Urothelium cell line (cell line): ENCODE data around the gene TUBB4A.

ENCODE experiments used
- DNase-seq: peaks from one replicate; pipeline ENCODE4 v3.0.0; 2011; ENCODE audit warnings: low spot score, mixed read lengths
- FAIRE-seq: peaks from 2 replicates; lab custom pipeline; 2011; peaks lifted over from hg19 to GRCh38; lab: Jason Lieb, UNC

Gene TUBB4A

GRCh38 chr19:6472713-6473112, 29.4 kb downstream of the TUBB4A start:
- FAIRE-seq (no peak), DNase-seq (no peak)

DNA sequence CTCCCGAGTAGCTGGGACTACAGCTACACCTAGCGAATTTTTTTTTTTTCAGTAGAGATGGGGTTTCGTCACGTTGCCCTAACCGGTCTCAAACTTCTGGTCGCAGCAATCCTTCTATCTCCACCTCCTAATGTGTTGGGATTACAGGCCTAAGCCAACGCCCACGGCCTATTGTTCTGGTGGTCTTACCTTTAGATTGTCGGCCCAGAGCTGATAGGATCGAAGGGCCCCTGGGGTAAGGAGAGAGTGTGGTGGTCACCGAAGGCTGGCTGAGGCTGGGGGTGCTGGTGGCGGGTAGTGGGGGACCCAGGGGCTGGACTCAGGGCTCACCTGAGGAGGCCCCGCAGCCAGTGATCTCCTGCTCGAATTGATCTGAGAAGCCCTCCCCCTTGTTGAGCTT, 31.0 kb downstream of the TUBB4A start:
- FAIRE-seq, result no peak
- no peak for DNase-seq

- DNase-seq (no peak), FAIRE-seq (no peak)
These were observed 31.9 kb downstream of the TUBB4A start for GRCh38 chr19:6470173-6470572.

- no peak for DNase-seq
These were observed 34.7 kb downstream of the TUBB4A start for GRCh38 chr19:6467384-6467783.

GRCh38 chr19:6466526-6467248, 35.4 kb downstream of the TUBB4A start:
- DNase-seq (no peak), FAIRE-seq (no peak)

More at GRCh38 chr19:6467384-6467783, 34.7 kb downstream of the TUBB4A start:
- FAIRE-seq, result no peak

- no peak for FAIRE-seq
- DNase-seq, result no peak
These were observed 36.4 kb downstream of the TUBB4A start for GRCh38 chr19:6465663-6466062.

- DNase-seq (no peak), FAIRE-seq (no peak)
These were observed 37.1 kb downstream of the TUBB4A start for GRCh38 chr19:6465006-6465405.

DNA sequence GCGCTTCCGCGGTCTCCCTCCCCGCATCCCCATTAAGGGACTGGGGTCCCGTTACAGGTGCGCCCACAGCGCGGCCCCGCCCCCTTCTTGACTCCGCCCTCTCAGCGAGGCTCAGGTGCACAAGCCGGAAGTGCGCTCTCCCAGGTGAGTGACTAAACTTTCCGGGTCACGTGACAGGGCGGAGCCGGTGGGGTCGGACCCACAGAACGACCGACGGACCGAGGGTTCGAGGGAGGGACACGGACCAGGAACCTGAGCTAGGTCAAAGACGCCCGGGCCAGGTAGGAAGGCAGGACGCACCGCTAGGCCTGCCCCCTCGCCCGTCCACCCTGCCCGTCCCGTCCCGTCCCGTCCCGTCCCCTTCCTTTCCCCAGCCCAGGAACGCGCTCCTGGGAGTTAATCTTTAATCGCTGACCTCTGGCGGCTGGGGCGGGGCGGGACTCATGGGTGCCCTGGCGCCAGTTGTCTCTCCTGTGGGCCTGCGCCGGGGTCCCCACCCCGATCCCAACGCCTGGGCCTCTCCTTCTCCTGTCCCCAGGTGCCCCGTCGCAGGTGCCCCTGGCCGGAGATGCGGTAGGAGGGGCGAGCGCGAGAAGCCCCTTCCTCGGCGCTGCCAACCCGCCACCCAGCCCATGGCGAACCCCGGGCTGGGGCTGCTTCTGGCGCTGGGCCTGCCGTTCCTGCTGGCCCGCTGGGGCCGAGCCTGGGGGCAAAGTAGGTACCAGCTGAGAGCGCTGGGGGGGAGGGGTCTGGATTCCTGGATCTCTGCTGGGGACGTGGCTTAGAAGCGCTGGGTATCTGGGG, 37.8 kb downstream of the TUBB4A start, which contains the start of gene CRB3:
TSS of gene CRB3 (plus strand) at position 202 of the 804 bp plus-strand sequence. CDS start at position 633, 431 bp downstream.
- no peak for FAIRE-seq
- DNase-seq, result no peak

- FAIRE-seq, result no peak
- DNase-seq, result peak; percentile 94
These were observed 41.8 kb downstream of the TUBB4A start for GRCh38 chr19:6460099-6460884.

DNA sequence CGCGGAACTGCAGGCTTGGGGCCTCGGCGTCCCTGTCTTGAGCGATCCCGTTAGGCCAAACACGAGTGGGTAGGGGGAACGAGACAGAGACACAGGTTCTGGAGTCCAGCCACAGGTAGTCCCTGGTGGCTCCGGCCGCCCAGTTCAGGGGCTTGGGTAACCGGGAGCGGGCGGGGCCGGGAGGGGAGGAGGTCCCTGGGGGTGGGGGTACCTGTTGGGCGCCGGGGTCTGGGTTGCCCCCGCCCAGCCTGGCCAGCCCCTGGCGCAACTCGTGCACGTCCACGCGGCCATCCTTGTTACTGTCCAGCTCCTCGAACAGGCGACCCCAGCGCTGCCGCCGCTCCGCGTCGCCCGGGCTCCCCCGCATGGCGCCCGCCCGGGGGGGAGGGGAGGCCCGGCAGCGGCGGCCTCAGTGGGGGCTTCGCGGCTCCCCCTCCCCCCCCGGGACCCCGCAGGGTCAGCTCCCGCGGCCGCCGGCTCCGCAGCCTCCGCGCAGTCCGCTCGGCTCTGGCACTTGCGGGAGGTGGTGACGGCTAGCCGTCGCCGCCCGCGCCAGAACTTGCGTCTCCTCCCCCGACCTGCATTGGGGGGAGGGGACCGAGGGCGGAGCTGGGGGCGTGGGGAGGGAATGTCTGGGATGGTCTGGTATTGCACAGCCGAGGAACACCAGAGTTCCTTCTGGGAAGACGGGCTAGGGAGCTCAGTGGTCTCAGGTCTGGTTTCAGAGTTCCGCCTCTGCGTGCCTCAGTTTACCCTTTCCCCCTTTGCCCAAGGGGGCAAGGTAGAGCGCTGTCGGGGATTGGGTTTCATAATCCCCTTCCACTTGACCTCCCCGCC, 42.6 kb downstream of the TUBB4A start, which contains the start of gene SLC25A23:
TSS of gene SLC25A23 (minus strand) at position 531 of the 837 bp plus-strand sequence. CDS start at position 367, 164 bp downstream.
- peak; percentile 79 for DNase-seq
- peak; percentile 9 for FAIRE-seq

DNA sequence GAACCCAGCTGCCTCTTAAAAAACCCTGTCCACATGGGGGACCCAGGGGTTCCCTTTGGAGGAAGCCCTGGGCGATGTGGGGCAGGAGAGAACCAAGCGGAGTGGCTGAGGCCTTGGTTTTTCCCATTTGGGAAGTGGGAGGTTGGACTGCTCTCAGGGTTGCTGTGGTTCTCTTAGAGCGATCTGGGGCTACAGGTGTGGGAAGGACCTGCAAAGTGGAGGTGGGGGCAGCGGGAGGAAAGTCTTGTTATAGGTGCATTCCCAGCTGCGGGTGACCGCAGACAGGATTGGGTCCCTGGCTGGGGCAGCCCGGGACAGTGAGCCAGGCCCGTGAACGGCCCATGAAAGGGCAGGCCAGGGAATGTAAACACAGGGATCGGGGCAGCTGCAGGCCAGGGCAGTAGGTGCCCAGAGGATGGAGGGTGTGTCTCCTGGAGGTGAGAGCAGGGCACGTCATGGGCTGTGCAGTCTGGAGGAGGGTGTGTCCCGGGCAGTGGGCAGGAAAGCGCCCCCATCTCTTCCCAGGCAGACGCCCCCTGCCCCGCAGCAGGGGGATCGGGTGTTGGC, 43.3 kb downstream of the TUBB4A start:
- no peak for FAIRE-seq
- DNase-seq, result peak; percentile 27

GRCh38 chr19:6457958-6458694, 44.0 kb downstream of the TUBB4A start:
- FAIRE-seq (no peak), DNase-seq (no peak)

DNA sequence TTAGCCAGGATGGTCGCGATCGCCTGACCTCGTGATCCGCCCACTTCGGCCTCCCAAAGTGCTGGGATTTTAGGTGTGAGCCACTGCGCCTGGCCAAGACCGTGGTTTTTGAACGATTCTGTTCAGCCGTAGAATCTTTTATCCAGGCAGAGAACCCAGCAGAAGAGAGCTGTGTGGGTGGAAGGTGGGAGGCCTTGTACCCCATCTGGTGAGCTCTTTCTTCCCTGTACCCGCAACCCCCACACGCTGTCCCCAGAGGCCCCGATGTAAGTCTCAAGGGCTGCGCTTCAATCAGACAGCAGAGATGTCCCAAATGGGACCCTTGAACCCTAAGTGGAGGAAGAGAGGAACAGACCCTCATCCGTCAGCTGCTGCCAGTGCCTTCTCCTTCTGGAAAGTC, 46.2 kb downstream of the TUBB4A start:
- DNase-seq (no peak), FAIRE-seq (no peak)

GRCh38 chr19:6453951-6454565, 48.1 kb downstream of the TUBB4A start:
- DNase-seq (no peak), FAIRE-seq (no peak)

DNA sequence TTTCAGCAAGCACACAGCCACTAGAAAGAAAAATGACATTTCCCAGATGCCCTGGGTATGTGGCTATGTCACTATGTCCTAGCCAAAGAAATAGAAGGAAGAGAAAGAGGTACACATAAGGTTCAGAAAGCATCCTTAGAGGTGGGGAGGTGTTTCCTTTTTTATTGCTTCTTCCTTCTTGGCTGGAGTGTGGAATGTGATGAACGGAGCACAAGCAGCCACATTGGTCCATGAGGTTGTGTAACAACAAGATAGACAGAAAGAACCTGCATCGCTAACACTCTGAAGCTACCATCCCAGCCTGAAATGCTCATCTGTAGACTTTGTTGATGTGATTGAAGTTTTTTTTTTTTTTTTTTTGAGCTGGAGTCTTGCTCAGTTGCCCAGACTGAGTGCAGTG, 49.2 kb downstream of the TUBB4A start:
- FAIRE-seq, result no peak
- DNase-seq, result no peak

DNA sequence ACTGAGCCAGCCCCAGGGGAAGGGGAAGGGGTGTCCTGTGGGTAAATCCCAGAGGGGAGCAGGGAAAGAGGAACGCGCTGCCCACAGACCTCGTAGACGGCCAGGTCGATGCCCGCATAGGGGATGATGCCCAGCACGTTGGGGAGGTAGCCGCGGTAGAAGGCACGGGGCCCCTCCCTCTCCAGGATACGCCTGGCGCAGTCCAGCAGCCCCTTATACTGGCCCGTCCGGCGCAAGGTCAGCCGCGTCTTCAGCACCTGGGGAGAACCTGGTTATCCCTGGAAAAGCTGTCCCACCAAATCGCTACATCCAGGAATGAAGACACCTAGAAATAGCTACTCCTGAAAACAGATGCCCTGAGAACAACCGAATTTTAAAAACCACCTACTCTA, 49.9 kb downstream of the TUBB4A start:
- FAIRE-seq, result no peak

DNA sequence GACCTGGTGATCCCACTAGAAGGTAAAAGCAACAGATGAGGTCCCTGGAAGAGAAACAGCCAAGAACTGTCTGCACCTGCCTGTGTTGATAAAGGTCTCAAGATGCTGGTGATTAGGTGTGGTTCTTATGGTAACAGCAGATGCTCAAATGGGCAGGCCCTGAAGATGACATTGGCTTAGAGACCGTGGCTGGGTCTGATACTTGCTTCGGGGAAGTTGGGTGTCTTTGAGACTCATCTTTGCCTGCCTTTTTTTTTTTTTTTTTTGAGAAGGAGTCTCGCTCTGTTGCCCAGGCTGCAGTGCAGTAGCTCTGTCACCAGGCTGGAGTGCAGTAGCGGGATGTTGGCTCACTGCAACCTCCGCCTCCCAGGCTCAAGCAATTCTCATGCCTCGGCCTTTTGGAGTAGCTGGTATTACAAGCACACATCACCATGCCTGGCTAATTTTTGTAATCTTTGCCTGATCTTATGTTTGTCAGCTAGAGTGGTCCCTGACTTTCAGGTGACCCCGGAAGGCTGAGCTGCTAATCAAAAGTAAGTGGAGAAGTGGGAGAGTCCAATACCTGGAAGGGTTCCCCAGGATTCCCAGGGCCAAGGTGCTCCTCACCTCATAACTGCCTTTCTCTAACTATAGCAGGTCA, 50.4 kb downstream of the TUBB4A start:
- FAIRE-seq, result no peak
- DNase-seq, result no peak

More for the DNA sequence above, 49.9 kb downstream of the TUBB4A start:
- no peak for DNase-seq

GRCh38 chr19:6450166-6450565, 51.9 kb downstream of the TUBB4A start:
- no peak for FAIRE-seq
- no peak for DNase-seq
